ENCODE measurements around the gene SLC7A11.

- TF ChIP-seq EZH2phosphoT487 (IDR thresholded peaks at IDR 0.05; ENCODE audit: unreplicated experiment) (no peak), CTCF (conservative IDR thresholded peaks at IDR 0.05; ENCODE audit: low read depth in 2 of 2) (no peak), EZH2 (IDR thresholded peaks at IDR 0.05; ENCODE audit: low read depth, unreplicated experiment) (no peak), ZNF331 (CRISPR knock-in tag; IDR thresholded peaks at IDR 0.05; ENCODE audit: low read depth) (no peak), POLR2AphosphoS5 (IDR thresholded peaks at IDR 0.05; ENCODE audit: low read depth) (no peak), REST (IDR thresholded peaks at IDR 0.05; ENCODE audit: unreplicated experiment) (no peak), JUNB (IDR thresholded peaks at IDR 0.05; ENCODE audit: unreplicated experiment) (no peak), STAT1 (IDR thresholded peaks at IDR 0.05; ENCODE audit: unreplicated experiment) (no peak), ETS1 (IDR thresholded peaks at IDR 0.05) (no peak)
Observed at GRCh38 chr4:138277133-138277532, 35.0 kb upstream of the SLC7A11 start.

Measured in GM23338 (cell line).